Chondrocyte (in vitro differentiated cells): ENCODE data around the gene KPNA6. TPM values are rescaled to one million over a fixed set of nuclear protein-coding genes. Genes with fewer than 3 reads are reported as not detected.
A peak's percentile ranks its signal among the peaks of the same experiment; 100 is the strongest.

ENCODE experiments used
- DNase-seq: peaks from one replicate; pipeline ENCODE4 v3.0.0; 2021; ENCODE audit warnings: mixed read lengths, low spot score
- H3K27ac Mint-ChIP-seq: one replicate; pipeline ENCODE4 v1.8.0; 2021; ENCODE audit warnings: mild to moderate bottlenecking, moderate library complexity, mixed read lengths; ENCODE audit not compliant: unreplicated experiment
- H3K27me3 Mint-ChIP-seq: 2 replicates; pipeline ENCODE4 v1.8.0; 2021; ENCODE audit warnings: low read depth, mixed read lengths
- H3K36me3 Mint-ChIP-seq: 2 replicates; pipeline ENCODE4 v1.8.0; 2021; ENCODE audit warnings: low read depth, mixed read lengths
- H3K4me1 Mint-ChIP-seq: 2 replicates; pipeline ENCODE4 v1.8.0; 2021; ENCODE audit warnings: low read depth, mild to moderate bottlenecking, mixed read lengths
- H3K4me3 Mint-ChIP-seq: one replicate; pipeline ENCODE4 v1.8.0; 2021; ENCODE audit warnings: mild to moderate bottlenecking, moderate library complexity, mixed read lengths; ENCODE audit not compliant: unreplicated experiment
- H3K9me3 Mint-ChIP-seq: 2 replicates; pipeline ENCODE4 v1.8.0; 2021; ENCODE audit warnings: low read depth, mixed read lengths
- CTCF ChIP-seq: fragments of 200-600 bp; sonication (generic); IDR thresholded peaks from 2 replicates; pipeline ENCODE4 v1.5.0; 2021; ENCODE audit warnings: antibody characterized with exemption, mild to moderate bottlenecking, moderate library complexity
- total RNA-seq: library from RNA; stranded (reverse); gene quantifications from 3 replicates; pipeline ENCODE4 v1.2.1, GENCODE V29; 2021

KPNA6 gene
- total RNA-seq, 1 donor from 2014 or later, result 80.9 TPM

- H3K9me3 Mint-ChIP-seq, result no peaks in the 10 kb centered on the region
- H3K27ac Mint-ChIP-seq, result peak overlapping the region; percentile 54
- peaks cover 44% of the 10 kb centered on the region for H3K4me1 Mint-ChIP-seq
- H3K27me3 Mint-ChIP-seq, result no peaks in the 10 kb centered on the region
- no peak for DNase-seq
- H3K36me3 Mint-ChIP-seq, result peaks cover 45% of the 10 kb centered on the region
- TF ChIP-seq CTCF, result no peak
- H3K4me3 Mint-ChIP-seq, result no peak overlapping the region
Measured at GRCh38 chr1:32197074-32197473, 89.2 kb downstream of the KPNA6 start.

GRCh38 chr1:32197837-32198236 lies 90.0 kb downstream of the KPNA6 start:
- no peak for TF ChIP-seq CTCF
- Mint-ChIP-seq H3K9me3 (no peaks in the 10 kb centered on the region), H3K4me1 (peaks cover 48% of the 10 kb centered on the region), H3K27ac (peak overlapping the region; percentile 57), H3K27me3 (no peaks in the 10 kb centered on the region), H3K36me3 (peaks cover 37% of the 10 kb centered on the region), H3K4me3 (no peak overlapping the region)
- no peak for DNase-seq

DNA sequence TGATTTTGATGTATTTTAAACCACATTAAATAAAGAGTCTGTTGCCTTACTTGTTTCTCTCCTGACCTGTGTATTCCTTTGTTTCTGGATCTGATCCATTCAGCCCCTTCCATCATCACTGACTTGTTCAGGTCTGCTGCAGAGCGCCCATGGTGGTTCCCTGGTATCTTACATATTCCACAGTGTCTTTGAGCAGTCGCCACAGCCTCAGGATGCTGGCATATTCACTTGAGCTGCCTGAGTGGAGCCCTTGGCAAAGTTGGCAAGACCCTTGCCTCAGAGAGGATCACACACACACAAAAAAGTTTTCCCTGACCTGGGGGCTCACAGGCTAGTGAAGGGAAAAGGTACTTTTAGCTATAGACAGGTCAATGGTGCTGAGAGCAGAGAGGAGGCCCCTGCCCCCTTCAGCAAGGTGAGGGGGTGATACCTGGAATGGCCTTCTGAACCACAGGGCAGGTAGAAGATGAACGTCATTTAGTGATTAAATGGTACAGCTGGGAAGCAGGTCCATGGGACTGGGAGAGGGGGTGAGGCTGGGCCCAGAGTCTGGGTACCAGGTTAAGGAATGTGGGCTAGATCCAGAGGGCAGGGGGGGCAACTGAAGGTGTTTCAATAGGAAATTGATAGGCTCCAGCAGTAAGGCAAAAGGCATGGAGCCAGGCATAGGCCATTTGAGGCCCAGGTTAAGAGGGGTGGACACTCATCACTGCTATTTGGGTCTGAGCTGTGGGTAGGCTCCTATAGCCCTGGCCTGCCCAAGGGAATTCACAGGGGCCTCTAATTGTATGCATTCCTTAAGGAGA lies 90.6 kb downstream of the KPNA6 start:
- H3K9me3 Mint-ChIP-seq, result no peaks in the 10 kb centered on the region
- peaks cover 48% of the 10 kb centered on the region for H3K4me1 Mint-ChIP-seq
- peak overlapping the region; percentile 57 for H3K27ac Mint-ChIP-seq
- no peaks in the 10 kb centered on the region for H3K27me3 Mint-ChIP-seq
- no peak overlapping the region for H3K4me3 Mint-ChIP-seq
- no peak for TF ChIP-seq CTCF
- no peak for DNase-seq
- peaks cover 32% of the 10 kb centered on the region for H3K36me3 Mint-ChIP-seq

DNA sequence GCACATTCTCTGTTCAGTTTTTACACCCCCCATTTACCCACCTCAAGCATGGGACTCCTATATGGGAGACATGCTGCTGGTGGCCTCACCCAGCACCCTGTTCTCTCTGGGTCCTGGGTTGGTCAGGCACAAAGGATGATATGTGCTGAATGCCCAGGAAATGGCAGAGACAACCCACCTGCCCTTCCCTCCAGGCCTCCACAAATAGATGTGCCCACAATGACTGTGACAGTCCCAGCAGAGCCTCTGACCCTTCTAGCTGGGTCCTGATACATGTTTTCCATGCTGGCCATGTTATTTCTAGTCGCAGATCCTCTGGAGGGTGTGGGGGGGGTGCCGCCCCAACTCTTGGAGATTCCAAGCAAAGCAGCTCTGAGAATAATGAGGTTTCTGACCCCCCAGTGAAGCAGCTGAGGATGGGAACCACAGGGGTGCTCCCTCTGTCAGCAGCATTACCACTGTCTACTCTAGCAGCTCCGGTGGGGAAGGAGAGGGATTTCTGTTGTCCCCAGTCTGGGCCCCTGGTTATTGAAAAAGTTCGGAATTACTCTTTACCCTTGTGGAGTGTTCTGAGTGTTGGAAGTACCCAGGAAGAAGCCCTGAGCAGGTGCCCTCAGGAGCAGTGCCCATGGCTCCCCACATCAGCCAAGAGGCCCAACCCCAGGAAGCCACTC lies 91.3 kb downstream of the KPNA6 start:
- Mint-ChIP-seq H3K27ac (peak overlapping the region; percentile 93), H3K4me3 (no peak overlapping the region), H3K4me1 (peaks cover 48% of the 10 kb centered on the region), H3K9me3 (no peaks in the 10 kb centered on the region), H3K27me3 (no peaks in the 10 kb centered on the region), H3K36me3 (peaks cover 27% of the 10 kb centered on the region)
- TF ChIP-seq CTCF, result no peak
- DNase-seq, result no peak

- Mint-ChIP-seq H3K36me3 (peaks cover 22% of the 10 kb centered on the region), H3K4me3 (peak overlapping the region; percentile 85), H3K9me3 (no peaks in the 10 kb centered on the region), H3K4me1 (peaks cover 49% of the 10 kb centered on the region), H3K27me3 (no peaks in the 10 kb centered on the region), H3K27ac (peak overlapping the region; percentile 93)
- TF ChIP-seq CTCF, result no peak
- DNase-seq, result no peak
Measured at GRCh38 chr1:32199717-32200072, 91.8 kb downstream of the KPNA6 start.
